Suppressor macrophage (primary cell): Measurements from ENCODE around the gene FAM149B1.
A peak's percentile ranks its signal among the peaks of the same experiment; 100 is the strongest.

Experiments used
- DNase-seq, 4 experiments: peaks; one replicate each; pipeline ENCODE4 v3.0.0-alpha.2; 2020 to 2022

The FAM149B1 gene

DNA sequence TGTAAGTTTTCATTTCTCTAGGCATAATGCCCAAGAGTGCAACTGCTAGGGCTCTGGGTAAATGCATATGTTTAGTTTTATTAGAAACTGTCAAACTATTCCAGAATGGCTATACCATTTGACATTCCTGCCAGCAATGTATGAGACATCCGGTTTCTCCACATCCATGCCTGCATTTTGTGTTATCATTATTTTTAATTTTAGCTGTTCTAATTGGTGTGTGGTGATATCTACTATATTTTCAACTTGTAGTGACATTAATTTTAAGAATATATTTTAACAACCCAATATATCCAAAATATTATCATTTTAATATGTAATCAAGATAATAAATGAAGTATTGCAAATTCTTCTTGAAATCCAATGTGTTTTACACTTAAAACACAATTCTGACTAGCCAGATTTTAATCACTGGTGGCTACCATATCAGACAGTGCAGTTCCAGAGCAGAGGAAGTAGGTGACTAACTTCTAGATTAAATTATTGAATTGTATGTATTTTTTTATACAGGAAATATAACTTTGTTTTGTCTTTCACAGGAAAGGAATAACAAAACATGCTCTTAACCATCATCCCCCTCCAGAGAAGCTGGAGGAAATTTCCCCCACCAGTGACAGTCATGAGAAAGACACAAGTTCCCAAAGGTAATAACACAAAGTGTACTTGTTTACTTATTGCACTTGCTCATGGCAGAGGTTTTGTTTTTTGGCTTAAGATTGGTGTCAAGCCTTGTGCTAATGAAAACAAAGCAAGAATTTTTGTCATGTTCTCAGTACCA lies 6.4 kb downstream of the FAM149B1 start:
- no peak for DNase-seq

GRCh38 chr10:73182568-73182967 lies 14.6 kb downstream of the FAM149B1 start:
- no peak for DNase-seq

DNA sequence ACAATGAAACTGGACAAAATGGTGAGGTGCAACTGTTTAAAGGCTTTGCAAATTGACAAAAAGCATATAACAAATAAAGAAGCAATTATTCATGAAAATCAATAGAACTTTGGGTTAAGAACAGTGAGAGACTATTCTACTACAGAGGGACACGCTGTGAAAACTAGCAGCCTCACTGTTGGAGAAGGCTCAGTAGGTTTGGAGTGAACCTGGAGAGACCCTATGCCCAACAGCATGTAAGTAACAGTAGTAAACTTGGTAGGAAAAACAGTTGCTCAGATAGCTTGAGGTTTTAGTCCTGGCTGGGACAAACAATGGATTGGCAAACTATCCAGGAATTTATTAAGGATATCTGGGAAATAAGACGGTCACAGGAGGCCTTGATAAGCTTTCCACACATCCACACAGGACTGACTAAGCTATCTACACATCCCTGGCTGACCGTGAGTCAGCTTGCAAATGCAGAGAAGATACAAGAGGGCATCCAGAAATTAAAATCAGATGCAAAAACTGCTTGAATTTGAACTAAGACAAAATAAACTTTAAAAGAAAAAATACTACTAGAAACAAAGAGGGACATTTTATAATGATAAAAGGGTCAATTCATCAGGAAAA lies 15.9 kb downstream of the FAM149B1 start:
- DNase-seq = no peak

DNA sequence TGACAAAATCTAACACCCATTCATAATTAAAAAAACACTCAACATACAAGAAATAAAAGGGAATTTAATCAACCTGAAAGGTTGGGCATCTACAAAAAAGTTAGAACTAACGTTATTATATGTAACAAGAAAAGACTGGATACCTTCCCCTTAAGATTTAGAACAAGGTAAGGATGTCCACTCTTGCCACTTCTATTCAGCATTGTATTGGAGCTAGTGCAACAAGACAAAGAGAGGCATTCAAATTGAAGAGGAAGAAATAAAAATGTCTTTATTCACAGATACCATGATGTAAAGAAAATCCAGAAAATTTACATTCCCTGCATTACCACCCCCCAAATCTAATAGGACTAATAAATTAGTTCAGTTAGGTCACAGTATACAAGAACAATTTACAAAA lies 18.3 kb downstream of the FAM149B1 start:
- DNase-seq = no peak

DNA sequence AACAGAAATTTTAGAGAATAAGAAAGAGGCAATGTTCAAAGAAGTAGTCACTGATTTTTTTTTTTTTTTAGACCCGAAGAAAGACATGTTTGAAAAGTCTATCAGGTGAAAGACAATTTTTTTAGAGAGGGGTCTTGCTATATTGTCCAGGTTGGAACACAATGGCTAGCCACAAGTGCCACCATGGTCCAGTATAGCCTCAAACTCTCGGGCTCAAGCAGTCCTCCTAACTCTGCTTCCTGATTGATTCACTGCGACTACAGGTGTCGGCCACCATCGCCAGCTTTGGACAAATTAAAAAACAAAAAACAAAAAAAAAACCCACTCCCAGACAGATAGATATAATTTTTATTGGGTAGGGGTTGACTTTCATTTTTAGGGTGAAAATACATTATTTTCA lies 22.3 kb downstream of the FAM149B1 start:
- DNase-seq = no peak

DNA sequence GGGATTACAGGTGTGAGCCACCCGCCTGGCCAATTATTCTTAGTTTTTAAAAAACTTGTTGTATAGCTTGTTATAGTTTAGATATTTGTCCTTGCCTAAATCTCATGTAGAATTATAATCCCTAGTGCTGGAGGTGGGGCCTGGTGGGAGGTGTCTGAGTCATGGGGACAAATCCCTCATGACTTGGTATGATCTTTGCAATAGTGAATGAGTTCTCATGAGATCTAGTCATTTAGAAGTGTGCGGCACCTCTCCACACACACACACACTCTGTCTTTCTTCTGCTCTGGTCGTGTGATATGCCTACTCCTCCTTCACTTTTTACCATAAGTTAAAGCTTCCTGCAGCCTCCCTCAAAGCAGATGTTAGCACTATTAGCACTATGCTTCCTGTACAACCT lies 37.2 kb downstream of the FAM149B1 start:
- peak; percentile 14 to 67 (median 44) for DNase-seq

DNA sequence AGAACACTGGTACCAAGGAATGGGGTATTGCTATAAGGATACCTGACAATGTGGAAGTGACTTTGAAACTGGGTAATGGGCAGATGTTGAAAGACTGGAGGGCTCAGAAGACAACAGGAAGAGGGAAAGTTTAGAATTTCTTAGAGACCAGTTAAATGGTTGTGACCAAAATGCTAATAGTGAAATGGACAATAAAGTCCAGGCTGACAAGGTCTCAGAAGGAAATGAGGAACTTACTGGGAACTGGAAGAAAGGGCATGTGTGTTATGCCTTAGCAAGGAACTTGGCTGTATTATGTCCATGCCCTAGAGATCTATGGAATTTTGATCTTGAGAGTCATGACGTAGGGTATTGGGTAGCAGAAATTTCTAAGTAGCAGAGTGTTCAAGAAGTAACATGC lies 38.0 kb downstream of the FAM149B1 start:
- peak; percentile 24 to 61 (median 46) for DNase-seq

- peak in 3 of 4 experiments; percentile 5 to 30 (median 14) for DNase-seq
Measured at GRCh38 chr10:73206385-73206784, 38.5 kb downstream of the FAM149B1 start.

DNA sequence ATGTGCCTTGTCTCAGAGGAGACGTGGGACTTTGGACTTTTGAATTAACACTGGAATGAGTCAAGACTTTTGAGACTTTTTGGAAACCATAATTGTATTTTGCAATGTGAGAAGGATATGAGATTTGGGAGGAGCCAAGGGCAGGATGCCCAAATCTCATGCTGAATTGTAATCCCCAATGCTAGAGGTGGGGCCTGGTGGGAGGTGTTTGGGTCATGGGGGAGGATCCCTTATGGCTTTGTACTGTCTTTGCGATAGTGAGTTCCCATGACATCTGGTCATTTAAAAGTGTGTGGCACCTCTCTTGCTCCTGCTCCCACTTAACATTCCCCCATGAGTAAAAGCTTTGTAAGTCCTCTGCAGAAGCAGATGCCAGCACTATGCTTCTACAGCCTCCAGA lies 40.0 kb downstream of the FAM149B1 start:
- DNase-seq = no peak

DNA sequence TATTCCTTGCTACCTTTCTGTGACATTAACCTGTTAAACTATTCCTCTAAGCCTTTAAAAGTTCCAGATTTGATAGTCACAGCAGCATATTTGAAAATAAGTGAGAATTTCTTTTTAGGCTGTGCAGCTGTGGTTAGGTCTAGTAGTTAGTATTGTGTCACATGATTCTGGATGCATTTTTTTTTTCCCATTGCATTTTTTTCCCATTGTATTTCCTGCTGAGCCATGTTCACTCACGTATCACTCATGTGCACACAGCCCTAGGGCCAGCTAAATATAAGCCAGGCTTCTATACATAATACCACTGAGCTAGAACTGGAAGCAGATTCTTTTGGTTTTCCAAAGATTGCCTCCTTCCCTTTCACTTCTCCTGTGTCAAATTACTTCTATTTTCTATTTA lies 41.8 kb downstream of the FAM149B1 start:
- DNase-seq = no peak

- DNase-seq = no peak
Measured at GRCh38 chr10:73210395-73211105, 42.6 kb downstream of the FAM149B1 start.

GRCh38 chr10:73211106-73211811 lies 43.3 kb downstream of the FAM149B1 start:
- DNase-seq = no peak

DNA sequence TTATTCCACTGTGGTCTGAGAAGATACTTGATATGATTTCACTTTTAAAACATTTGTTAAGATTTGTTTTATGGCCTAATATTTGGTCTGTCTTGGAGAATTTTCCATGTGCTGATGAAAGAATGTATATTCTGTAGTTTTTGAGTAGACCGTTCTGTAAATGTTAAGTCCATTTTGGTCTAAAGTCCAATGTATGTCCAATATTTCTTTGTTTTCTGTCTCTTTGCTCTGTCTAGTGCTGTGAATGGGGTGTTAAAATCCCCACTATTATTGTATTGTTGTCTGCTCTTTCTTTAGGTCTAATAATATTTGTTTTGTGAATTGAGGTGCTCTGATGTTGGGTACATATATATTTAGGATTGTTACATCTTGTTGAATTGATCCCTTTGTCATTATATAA lies 47.8 kb downstream of the FAM149B1 start:
- DNase-seq = no peak

DNA sequence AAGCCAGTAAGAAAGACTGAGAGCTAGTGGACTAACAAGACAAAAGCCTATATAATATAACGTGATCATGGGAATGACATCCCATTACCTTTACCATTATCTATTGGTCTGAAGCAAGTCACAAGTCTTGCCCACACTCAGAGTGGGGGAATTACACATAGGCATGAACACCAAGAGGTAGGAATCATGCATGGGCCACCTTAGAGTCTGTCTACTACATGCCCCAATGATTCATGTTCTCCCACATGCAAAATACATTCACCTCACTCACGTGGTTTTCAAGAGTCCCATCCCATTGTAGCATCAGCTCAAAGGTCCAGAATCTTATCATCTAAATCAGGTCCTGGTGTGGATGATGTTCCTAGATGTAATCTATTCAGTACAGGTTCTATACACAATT lies 49.7 kb downstream of the FAM149B1 start:
- DNase-seq = no peak

DNA sequence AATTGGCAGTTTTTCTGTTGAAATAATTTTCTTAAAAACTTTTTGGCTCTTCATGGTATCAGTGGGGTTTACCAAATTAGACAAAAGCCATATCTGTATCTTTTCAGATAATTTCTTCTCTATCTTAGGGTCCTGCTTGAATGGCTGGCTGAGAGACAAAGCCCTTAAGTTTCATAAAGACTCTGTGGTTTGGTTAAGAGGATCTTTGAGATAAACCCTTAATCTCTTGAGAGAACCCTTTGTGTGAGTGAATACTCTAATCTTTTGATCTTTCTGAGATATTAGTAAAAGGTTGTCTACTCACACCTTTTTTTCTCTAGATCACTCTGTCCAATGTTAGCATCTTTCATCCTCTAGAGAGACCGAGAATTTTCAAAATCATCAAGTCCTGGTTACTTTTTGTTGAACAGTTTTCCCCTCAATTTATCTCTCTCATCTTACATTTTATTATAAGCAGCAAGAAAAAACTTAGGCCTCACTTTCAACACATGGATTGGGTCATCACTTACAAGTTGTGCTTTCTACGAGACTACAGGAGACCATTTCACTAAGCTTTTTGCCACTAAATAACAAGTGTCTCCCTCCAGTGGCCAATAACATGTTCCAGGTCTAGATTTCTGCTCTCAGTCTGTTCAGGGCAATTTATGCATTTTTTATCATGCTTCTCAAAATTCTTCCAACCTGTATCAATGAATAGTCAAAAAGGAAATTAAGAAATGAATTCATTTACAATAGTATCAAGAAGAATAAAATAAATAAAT lies 50.7 kb downstream of the FAM149B1 start:
- peak in 3 of 4 experiments; percentile 14 to 40 (median 38) for DNase-seq

DNA sequence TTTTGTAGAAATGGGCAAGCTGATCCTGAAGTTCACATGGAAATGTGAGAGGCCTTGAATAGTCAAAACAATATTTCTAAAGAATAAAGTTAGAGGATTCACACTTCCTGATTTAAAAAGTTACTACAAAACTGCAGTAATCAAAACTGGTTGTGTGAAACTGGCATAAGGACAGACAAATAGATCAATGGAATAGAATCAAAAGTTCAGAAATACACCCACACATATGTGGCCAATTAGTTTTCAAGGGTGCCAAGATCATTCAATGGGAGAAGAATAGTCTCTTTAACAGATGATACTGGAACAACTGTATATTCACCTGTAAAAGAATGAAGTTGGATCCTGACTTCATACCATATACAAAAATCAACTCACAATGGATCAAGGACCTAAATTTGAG lies 51.5 kb downstream of the FAM149B1 start:
- no peak for DNase-seq

- DNase-seq = no peak
Measured at GRCh38 chr10:73220989-73221388, 53.1 kb downstream of the FAM149B1 start.

- no peak for DNase-seq
Measured at GRCh38 chr10:73225518-73225917, 57.6 kb downstream of the FAM149B1 start.

- no peak for DNase-seq
Measured at GRCh38 chr10:73226663-73227062, 58.7 kb downstream of the FAM149B1 start.

DNA sequence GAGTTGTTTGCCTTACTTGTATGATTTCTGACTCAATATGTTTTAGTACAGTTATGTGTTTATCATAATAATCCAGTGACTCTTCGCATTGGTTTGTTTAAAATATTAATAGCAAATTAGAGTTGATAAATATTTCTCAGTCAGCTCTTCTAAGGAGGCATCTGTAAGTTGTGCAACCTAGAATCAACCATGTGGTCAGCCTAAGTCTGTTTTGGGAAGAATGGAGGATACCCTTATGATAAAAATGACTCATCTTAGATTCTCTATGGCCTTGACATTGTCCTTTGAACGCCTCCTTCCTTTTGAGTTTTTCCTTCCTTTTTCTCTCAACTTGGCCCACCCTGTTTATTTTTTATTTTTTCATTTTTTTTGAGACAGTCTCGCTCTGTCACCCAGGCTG lies 60.3 kb downstream of the FAM149B1 start:
- DNase-seq = peak; percentile 46 to 81 (median 68)

DNA sequence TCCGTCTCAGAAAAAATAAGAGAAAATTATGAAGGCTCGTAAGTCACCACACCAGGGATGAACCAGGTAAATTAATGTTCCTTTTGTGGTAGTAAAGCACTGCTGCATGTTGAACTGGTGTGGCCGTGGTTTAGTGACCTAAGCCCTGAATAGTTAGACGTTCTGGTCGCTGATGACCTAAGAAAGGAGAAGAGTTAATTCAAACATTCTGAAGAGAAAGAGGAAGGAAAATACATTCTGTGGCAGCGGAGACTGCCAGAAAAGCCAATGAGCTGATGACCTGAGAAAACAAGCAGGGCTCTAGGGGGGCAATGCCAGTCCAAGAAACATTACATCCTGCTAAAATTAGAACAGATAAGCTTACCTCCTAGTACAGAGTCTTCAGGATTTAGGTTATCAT lies 61.6 kb downstream of the FAM149B1 start:
- DNase-seq = peak; percentile 65 to 84 (median 76)

DNA sequence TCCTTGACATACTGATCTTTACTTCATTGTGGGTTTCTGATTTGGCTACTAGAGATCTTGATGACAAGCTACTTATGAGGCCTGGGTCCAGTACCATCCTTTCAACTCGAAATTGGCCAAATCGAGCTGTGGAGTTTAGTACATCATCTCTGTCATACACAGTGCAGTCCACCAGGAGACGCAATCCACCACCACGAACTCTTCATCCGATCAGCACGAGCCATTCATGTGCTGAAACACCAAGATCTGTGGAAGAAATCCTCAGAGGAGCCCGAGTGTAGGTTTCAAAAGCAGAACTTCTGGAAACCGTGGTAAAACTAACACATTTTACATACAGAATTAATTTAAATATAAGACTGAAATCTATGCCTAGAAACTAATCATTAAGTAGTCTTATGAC lies 65.0 kb downstream of the FAM149B1 start:
- DNase-seq = peak in 3 of 4 experiments; percentile 11 to 29 (median 23)
